ES-I3 (cell line): ENCODE measurements around the gene SOS1.
"Not testable (repeated sequence)": the region's sequence is repeated elsewhere in the genome, so short reads cannot be mapped to it uniquely, and the experiment has no call there.

Experiments used
- H3K36me3 ChIP-seq: 2 replicates; pipeline ENCODE4 v1.6.1; 2013; ENCODE audit warnings: mild to moderate bottlenecking, low read length, control low read depth, moderate library complexity; ENCODE audit not compliant: insufficient read depth
- H3K4me1 ChIP-seq: 2 replicates; pipeline ENCODE4 v1.6.1; 2013; ENCODE audit warnings: mild to moderate bottlenecking, control low read depth, low read length; ENCODE audit not compliant: insufficient read depth
- H3K9ac ChIP-seq: 2 replicates; pipeline ENCODE4 v1.6.1; 2013; ENCODE audit warnings: low read depth, mild to moderate bottlenecking, low read length, moderate library complexity
- H3K9me3 ChIP-seq: 2 replicates; pipeline ENCODE4 v1.6.1; 2013; ENCODE audit warnings: mild to moderate bottlenecking, low read length, moderate library complexity; ENCODE audit not compliant: control insufficient read depth, insufficient read depth

Gene SOS1

DNA sequence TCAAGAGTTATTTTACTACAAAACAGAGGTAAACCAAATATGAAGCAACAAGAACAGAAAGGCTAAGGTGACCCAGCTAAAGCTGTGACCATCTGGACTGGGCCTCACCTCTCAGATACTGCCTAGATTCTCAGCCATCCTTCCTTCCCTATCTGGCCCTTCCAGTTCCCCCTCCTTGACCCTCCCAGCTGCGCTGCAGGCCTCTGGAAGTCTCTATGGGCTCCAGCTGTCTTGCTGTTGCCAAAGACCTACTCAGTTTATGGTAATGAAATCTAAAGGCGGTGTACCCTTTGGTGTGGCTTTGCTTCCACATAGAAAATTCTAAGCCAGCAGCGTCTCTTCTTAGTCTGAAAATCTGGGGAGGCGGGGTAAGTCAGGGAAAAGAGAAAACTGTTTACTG is 175.5 kb downstream of the SOS1 start:
- Histone ChIP-seq H3K36me3 (no peaks in the 10 kb centered on the region), H3K9me3 (no peaks in the 10 kb centered on the region)

DNA sequence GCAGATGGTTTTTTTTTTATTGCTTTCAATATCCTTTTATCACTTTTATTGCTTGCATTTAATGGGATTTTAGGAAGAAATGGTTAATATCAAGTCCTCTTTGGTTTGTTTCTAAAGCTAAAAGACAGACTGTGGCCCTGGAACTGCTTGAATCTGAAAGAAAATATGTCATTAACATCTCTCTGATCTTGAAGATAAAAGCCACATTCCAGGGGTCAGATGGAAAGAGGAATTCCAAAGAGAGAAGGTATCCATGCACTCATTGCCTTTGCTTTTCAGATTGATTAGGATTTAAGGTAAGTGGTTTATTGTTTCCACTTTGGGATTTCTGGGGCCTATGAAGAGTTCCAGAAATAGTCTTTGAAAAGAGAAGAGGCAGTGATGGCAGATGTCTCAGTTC is 177.1 kb downstream of the SOS1 start:
- peaks cover 29% of the 10 kb centered on the region for H3K4me1 ChIP-seq
- no peaks in the 10 kb centered on the region for H3K36me3 ChIP-seq
- no peaks in the 10 kb centered on the region for H3K9me3 ChIP-seq
- H3K9ac ChIP-seq = no peak overlapping the region

More for the DNA sequence above, 175.5 kb downstream of the SOS1 start:
- Histone ChIP-seq H3K9ac (no peak overlapping the region), H3K4me1 (peaks cover 29% of the 10 kb centered on the region)

GRCh38 chr2:38940746-38941145 is 180.1 kb downstream of the SOS1 start:
- no peaks in the 10 kb centered on the region for H3K36me3 ChIP-seq
- H3K9me3 ChIP-seq = no peaks in the 10 kb centered on the region
- no peak overlapping the region for H3K9ac ChIP-seq
- peaks cover 21% of the 10 kb centered on the region for H3K4me1 ChIP-seq

DNA sequence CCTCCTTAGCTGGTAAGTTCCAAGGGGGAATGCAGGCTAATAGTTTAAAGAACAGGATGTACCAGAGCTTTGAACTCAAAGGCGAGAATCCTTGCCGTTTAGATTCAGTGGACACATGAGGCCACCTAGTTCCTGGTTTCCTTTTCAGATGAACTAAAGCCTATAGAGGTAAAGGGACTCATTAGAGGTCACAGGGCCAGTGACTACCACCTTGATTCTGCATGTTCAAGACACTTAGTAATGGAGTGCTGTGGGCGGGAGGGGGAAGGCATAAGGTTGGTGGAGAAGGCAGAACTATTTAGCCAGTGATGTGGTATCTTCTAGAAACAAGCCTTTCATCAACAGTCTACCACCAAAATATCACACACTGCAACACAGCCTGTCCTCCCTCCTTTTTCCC is 183.3 kb downstream of the SOS1 start:
- Histone ChIP-seq H3K36me3 (no peaks in the 10 kb centered on the region), H3K9ac (no peak overlapping the region), H3K4me1 (no peaks in the 10 kb centered on the region), H3K9me3 (no peaks in the 10 kb centered on the region)

- H3K36me3 ChIP-seq, H3K9ac ChIP-seq, H3K9me3 ChIP-seq, H3K4me1 ChIP-seq: not testable (repeated sequence)
Observed at GRCh38 chr2:38936516-38936915, 184.3 kb downstream of the SOS1 start.

GRCh38 chr2:38935568-38936172 is 185.2 kb downstream of the SOS1 start:
- Histone ChIP-seq H3K4me1 (no peaks in the 10 kb centered on the region), H3K36me3 (no peaks in the 10 kb centered on the region), H3K9me3 (no peaks in the 10 kb centered on the region), H3K9ac (no peak overlapping the region)

DNA sequence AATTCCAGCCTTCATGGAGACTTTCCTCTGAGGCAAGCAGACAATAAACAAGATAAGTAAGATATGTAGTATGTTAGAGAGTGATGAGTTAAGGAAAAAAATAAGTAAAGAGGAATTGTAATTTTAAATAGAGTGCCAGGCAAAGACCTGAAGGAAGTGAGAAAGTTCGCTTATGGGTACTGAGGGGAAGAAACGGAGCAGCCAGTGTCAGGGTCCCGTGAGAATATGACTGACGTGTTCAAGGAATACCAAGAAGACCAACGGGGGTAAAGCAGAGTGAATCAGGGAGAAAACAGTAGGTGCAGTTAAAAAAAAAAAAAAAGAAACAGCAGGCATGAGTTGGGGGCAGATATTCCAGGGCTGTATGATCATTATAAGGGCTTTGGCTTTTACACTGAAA is 186.1 kb downstream of the SOS1 start:
- Histone ChIP-seq H3K4me1 (no peaks in the 10 kb centered on the region), H3K9ac (no peak overlapping the region), H3K36me3 (no peaks in the 10 kb centered on the region), H3K9me3 (no peaks in the 10 kb centered on the region)

GRCh38 chr2:38933653-38934052 is 187.2 kb downstream of the SOS1 start:
- H3K36me3 ChIP-seq = no peaks in the 10 kb centered on the region
- no peak overlapping the region for H3K9ac ChIP-seq
- H3K4me1 ChIP-seq = no peaks in the 10 kb centered on the region
- no peaks in the 10 kb centered on the region for H3K9me3 ChIP-seq

DNA sequence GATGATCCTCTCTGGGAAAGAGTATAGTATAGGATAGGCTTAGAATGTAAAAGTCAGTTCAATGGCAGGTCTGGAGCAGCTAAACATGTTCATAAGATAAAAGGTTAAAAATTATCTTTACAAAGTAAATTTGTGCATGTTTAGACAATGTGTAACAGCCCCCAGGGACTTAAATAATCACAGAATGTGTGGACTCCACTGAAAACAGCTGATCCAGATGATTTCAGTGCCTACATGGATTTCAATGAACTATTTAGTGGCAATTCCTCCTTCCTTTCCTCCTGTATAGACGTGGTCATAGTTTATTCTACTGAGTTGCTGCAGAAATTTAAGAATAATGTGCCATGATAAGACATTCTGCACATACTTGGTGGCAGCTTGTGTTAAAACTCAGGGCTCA is 188.3 kb downstream of the SOS1 start:
- no peaks in the 10 kb centered on the region for H3K9me3 ChIP-seq
- H3K4me1 ChIP-seq = no peaks in the 10 kb centered on the region
- no peak overlapping the region for H3K9ac ChIP-seq
- H3K36me3 ChIP-seq = no peaks in the 10 kb centered on the region
